GM19372 (cell line): ENCODE data around the gene GPR65.

ENCODE experiments used
- ATAC-seq: cut with Tn5 transposase; IDR thresholded peaks from one replicate; pipeline ENCODE4 v1.9.1; 2021; ENCODE audit warnings: mild to moderate bottlenecking, low read depth, moderate library complexity; ENCODE audit not compliant: unreplicated experiment

Gene GPR65

GRCh38 chr14:88034076-88034475 is 29.1 kb downstream of the GPR65 start:
- ATAC-seq = no peak

GRCh38 chr14:88036422-88036821 is 31.5 kb downstream of the GPR65 start:
- ATAC-seq = no peak

- ATAC-seq = no peak
Observed at GRCh38 chr14:88037325-88037724, 32.4 kb downstream of the GPR65 start.

GRCh38 chr14:88039197-88039596 is 34.3 kb downstream of the GPR65 start:
- ATAC-seq = no peak

GRCh38 chr14:88040146-88040545 is 35.2 kb downstream of the GPR65 start:
- ATAC-seq = no peak

- no peak for ATAC-seq
Observed at GRCh38 chr14:88043529-88044443, 38.9 kb downstream of the GPR65 start.

- no peak for ATAC-seq
Observed at GRCh38 chr14:88044444-88044758, 39.5 kb downstream of the GPR65 start.

GRCh38 chr14:88044776-88045446 is 40.0 kb downstream of the GPR65 start:
- no peak for ATAC-seq

GRCh38 chr14:88045705-88046104 is 40.8 kb downstream of the GPR65 start:
- ATAC-seq = no peak

GRCh38 chr14:88048351-88048750 is 43.4 kb downstream of the GPR65 start:
- no peak for ATAC-seq

- ATAC-seq = no peak
Observed at GRCh38 chr14:88049266-88049665, 44.3 kb downstream of the GPR65 start.

GRCh38 chr14:88049936-88050335 is 45.0 kb downstream of the GPR65 start:
- ATAC-seq = no peak

- ATAC-seq = no peak
Observed at GRCh38 chr14:88060576-88060975, 55.6 kb downstream of the GPR65 start.

GRCh38 chr14:88063811-88064210 is 58.9 kb downstream of the GPR65 start:
- no peak for ATAC-seq
